HepG2 (cell line): ENCODE results near the gene TBC1D32. TPM values are rescaled to one million over a fixed set of nuclear protein-coding genes. Genes with fewer than 3 reads are reported as not detected.

ENCODE experiments used
- CENPT ChIP-seq: sonication (generic); formaldehyde crosslinking; IDR thresholded peaks from 2 replicates; pipeline ENCODE4 v1.8.0; 2022; ENCODE audit warnings: low read depth, mild to moderate bottlenecking, moderate library complexity, missing genetic modification reagents
- E2F5 ChIP-seq: sonication (generic); formaldehyde crosslinking; conservative IDR thresholded peaks from 2 replicates; pipeline ENCODE4 v1.4.0; 2020; ENCODE audit warnings: missing genetic modification reagents
- ELF4 ChIP-seq: sonication (generic); formaldehyde crosslinking; IDR thresholded peaks from 2 replicates; pipeline ENCODE4 v1.5.0; 2020; ENCODE audit warnings: missing genetic modification reagents, mild to moderate bottlenecking, moderate library complexity, borderline replicate concordance
- ETV5 ChIP-seq: IDR thresholded peaks from 2 replicates; pipeline ENCODE4 v1.6.1; 2018; ENCODE audit warnings: missing biosample characterization, missing genetic modification reagents, inconsistent platforms, borderline replicate concordance
- GABPB1 ChIP-seq: IDR thresholded peaks from 2 replicates; pipeline ENCODE4 v1.6.1; 2016; ENCODE audit warnings: mild to moderate bottlenecking, missing genetic modification reagents, moderate library complexity, missing compliant biosample characterization
- KDM4B ChIP-seq: sonication (generic); formaldehyde crosslinking; IDR thresholded peaks from 2 replicates; pipeline ENCODE4 v1.4.0; 2020; ENCODE audit warnings: missing genetic modification reagents
- MIER2 ChIP-seq: IDR thresholded peaks from 2 replicates; pipeline ENCODE4 v1.6.1; 2016; ENCODE audit warnings: missing biosample characterization, missing genetic modification reagents
- SMAD1 ChIP-seq: sonication (generic); formaldehyde crosslinking; IDR thresholded peaks from 2 replicates; pipeline ENCODE4 v1.4.0; 2020; ENCODE audit warnings: missing genetic modification reagents, low read depth, mild to moderate bottlenecking, borderline replicate concordance
- SMAD9 ChIP-seq: sonication (generic); formaldehyde crosslinking; IDR thresholded peaks from 2 replicates; pipeline ENCODE4 v1.5.1; 2020; ENCODE audit warnings: mild to moderate bottlenecking, missing genetic modification reagents
- TBX2 ChIP-seq: sonication (generic); formaldehyde crosslinking; IDR thresholded peaks from 2 replicates; pipeline ENCODE4 v1.5.0; 2020; ENCODE audit warnings: missing genetic modification reagents, mild to moderate bottlenecking, borderline replicate concordance
- TCF12 ChIP-seq, 2 experiments: fragments of 450-650 bp in 1 of 2; sonication (generic) in 1 of 2; formaldehyde crosslinking in 1 of 2; IDR thresholded peaks; 2 replicates each; pipeline versions ENCODE4 v1.6.1 to v1.8.0; 2017 to 2022; ENCODE audit warnings: antibody characterized with exemption in 1 of 2, mild to moderate bottlenecking in 1 of 2, missing genetic modification reagents in 1 of 2, moderate library complexity in 1 of 2
- THRA ChIP-seq: sonication (generic); formaldehyde crosslinking; IDR thresholded peaks from 2 replicates; pipeline ENCODE4 v1.4.0; 2020; ENCODE audit warnings: missing genetic modification reagents, borderline replicate concordance
- ZBTB4 ChIP-seq: sonication (generic); formaldehyde crosslinking; IDR thresholded peaks from 2 replicates; pipeline ENCODE4 v1.4.0; 2020; ENCODE audit warnings: missing genetic modification reagents, mild to moderate bottlenecking, borderline replicate concordance
- ZFX ChIP-seq: sonication (generic); formaldehyde crosslinking; IDR thresholded peaks from 2 replicates; pipeline ENCODE4 v1.4.0; 2020; ENCODE audit warnings: mild to moderate bottlenecking, low read depth, missing genetic modification reagents, moderate library complexity
- polyA plus RNA-seq, 8 experiments: library from polyadenylated mRNA; depleted of rRNA in 3 of 8; stranded (reverse) in 7 of 8; unstranded in 1 of 8; fragments of >200 nt; fragmentation: Illumina TruSeq in 4 of 8; extraction: Trizol in 4 of 8; gene quantifications; 2 replicates each; pipeline versions ENCODE4 v1.2.1 to v1.2.3, GENCODE V29; 2011 to 2016; ENCODE audit warnings: low read depth in 4 of 8, missing spikeins in 1 of 8, mixed read lengths in 1 of 8; ENCODE audit not compliant: insufficient read depth in 1 of 8
- total RNA-seq, 5 experiments: library from RNA; depleted of rRNA; stranded (reverse); fragments of >200 nt; fragmentation: Illumina TruSeq; extraction: Trizol; gene quantifications; 2 replicates each; pipeline ENCODE4 v1.2.3, GENCODE V29; 2016; ENCODE audit warnings: low read depth in 1 of 5
- TF ChIP-seq, protein P1 (sequence below): sonication (generic); formaldehyde crosslinking; IDR thresholded peaks from 2 replicates; pipeline ENCODE4 v1.4.0; 2020; ENCODE audit warnings: low read depth, mild to moderate bottlenecking, missing genetic modification reagents
- TF ChIP-seq, protein P2 (sequence below): sonication (generic); formaldehyde crosslinking; IDR thresholded peaks from 2 replicates; pipeline ENCODE4 v1.9.0; 2021; ENCODE audit warnings: missing genetic modification reagents, borderline replicate concordance

The TBC1D32 gene
- total and polyA plus RNA-seq, 2 of the 13 experiments (the other 11 are each of a cell fraction or from before 2014, with no cell fraction given) = 2.0 to 4.8 TPM

- TF ChIP-seq ZBTB4 (peak; percentile 42; the same call in 1 of the 2 replicates), ETV5 (CRISPR knock-in tag) (0 out of 2 replicates have a peak, but pooled peaks have one; percentile 42), ZFX (CRISPR knock-in tag) (peak; percentile 60; the same call in 1 of the 2 replicates), E2F5 (no peak), ELF4 (CRISPR knock-in tag) (peak; percentile 11; the same call in 1 of the 2 replicates), MIER2 (CRISPR knock-in tag) (peak; percentile 50), KDM4B (CRISPR knock-in tag) (peak; percentile 70; the same call in 1 of the 2 replicates), TBX2 (CRISPR knock-in tag) (peak; percentile 88), GABPB1 (peak; percentile 83), TCF12 (IDR thresholded peaks at IDR 0.05) (no peak), TCF12 (CRISPR knock-in tag; IDR thresholded peaks at IDR 0.05) (no peak), CENPT (0 out of 2 replicates have a peak, but pooled peaks have one; percentile 31), SMAD1 (CRISPR knock-in tag) (peak; percentile 93; the same call in 1 of the 2 replicates), SMAD9 (CRISPR knock-in tag) (no peak), THRA (CRISPR knock-in tag) (peak; percentile 69; the same call in 1 of the 2 replicates)
- TF ChIP-seq, protein P1, sequence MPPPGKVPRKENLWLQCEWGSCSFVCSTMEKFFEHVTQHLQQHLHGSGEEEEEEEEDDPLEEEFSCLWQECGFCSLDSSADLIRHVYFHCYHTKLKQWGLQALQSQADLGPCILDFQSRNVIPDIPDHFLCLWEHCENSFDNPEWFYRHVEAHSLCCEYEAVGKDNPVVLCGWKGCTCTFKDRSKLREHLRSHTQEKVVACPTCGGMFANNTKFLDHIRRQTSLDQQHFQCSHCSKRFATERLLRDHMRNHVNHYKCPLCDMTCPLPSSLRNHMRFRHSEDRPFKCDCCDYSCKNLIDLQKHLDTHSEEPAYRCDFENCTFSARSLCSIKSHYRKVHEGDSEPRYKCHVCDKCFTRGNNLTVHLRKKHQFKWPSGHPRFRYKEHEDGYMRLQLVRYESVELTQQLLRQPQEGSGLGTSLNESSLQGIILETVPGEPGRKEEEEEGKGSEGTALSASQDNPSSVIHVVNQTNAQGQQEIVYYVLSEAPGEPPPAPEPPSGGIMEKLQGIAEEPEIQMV (CRISPR knock-in tag) = 0 out of 2 replicates have a peak, but pooled peaks have one; percentile 42
- TF ChIP-seq, protein P2, sequence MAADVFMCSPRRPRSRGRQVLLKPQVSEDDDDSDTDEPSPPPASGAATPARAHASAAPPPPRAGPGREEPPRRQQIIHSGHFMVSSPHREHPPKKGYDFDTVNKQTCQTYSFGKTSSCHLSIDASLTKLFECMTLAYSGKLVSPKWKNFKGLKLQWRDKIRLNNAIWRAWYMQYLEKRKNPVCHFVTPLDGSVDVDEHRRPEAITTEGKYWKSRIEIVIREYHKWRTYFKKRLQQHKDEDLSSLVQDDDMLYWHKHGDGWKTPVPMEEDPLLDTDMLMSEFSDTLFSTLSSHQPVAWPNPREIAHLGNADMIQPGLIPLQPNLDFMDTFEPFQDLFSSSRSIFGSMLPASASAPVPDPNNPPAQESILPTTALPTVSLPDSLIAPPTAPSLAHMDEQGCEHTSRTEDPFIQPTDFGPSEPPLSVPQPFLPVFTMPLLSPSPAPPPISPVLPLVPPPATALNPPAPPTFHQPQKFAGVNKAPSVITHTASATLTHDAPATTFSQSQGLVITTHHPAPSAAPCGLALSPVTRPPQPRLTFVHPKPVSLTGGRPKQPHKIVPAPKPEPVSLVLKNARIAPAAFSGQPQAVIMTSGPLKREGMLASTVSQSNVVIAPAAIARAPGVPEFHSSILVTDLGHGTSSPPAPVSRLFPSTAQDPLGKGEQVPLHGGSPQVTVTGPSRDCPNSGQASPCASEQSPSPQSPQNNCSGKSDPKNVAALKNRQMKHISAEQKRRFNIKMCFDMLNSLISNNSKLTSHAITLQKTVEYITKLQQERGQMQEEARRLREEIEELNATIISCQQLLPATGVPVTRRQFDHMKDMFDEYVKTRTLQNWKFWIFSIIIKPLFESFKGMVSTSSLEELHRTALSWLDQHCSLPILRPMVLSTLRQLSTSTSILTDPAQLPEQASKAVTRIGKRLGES = no peak
Measured at GRCh38 chr6:121334299-121335086, at the start of gene TBC1D32 (continued).
